Measurements from ENCODE around the gene PLA2G4E.

The PLA2G4E gene

GRCh38 chr15:42018306-42019224 is 2.3 kb downstream of the PLA2G4E start:
- no peak for DNase-seq (ENCODE audit: low spot score)

DNA sequence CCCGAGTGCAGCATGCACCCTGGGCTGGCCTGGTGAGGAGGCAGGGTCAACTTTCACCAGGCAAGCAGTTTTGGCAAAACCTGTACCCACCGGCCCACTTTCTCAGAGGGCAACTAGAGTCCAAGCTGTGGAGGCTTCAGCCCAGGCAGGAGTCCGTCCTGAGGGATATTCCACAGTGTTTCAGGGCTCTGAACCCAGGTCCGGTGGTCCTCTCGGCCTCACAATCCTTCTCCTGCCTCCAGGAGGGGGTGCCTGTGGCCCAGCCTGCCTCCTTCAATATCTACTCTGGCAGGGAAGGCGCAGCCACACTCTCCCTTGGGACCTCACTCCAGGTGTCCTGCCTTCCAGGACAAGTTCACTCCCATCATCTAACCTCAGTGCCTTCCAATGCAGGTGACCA is 3.9 kb downstream of the PLA2G4E start:
- no peak for DNase-seq (ENCODE audit: low spot score)

GRCh38 chr15:42014406-42014805 is 6.4 kb downstream of the PLA2G4E start:
- DNase-seq (ENCODE audit: low spot score), result no peak

- DNase-seq (ENCODE audit: low spot score), result no peak
Observed at GRCh38 chr15:42012928-42013482, 7.8 kb downstream of the PLA2G4E start.

DNA sequence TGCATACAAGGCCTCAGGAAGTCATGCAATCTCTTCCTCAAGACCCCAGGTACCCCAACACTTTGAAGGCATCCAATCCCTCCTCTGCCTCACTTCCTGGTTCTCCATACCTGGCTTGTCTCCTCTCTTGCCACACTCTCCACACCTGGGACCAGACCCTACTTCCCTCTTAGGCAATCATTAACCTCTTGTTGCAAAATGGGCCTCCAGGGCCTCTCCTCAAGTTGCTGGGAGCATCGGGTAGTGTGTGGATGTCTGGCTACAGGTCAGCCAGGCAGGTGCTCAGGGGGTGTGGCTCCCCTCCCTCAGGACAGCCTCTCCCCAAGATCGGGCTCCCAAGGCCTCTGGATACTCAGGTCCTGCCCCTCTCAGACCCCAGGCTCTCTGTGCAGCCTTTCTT is 8.6 kb downstream of the PLA2G4E start:
- DNase-seq (ENCODE audit: low spot score), result peak; percentile 69

GRCh38 chr15:42011074-42011473 is 9.8 kb downstream of the PLA2G4E start:
- peak; percentile 13 for DNase-seq (ENCODE audit: low spot score)

- DNase-seq (ENCODE audit: low spot score), result peak; percentile 92
Observed at GRCh38 chr15:42010434-42010833, 10.4 kb downstream of the PLA2G4E start.

GRCh38 chr15:42009474-42009873 is 11.4 kb downstream of the PLA2G4E start:
- no peak for DNase-seq (ENCODE audit: low spot score)

GRCh38 chr15:42009022-42009421 is 11.8 kb downstream of the PLA2G4E start:
- DNase-seq (ENCODE audit: low spot score), result no peak

- no peak for DNase-seq (ENCODE audit: low spot score)
Observed at GRCh38 chr15:42007386-42007785, 13.5 kb downstream of the PLA2G4E start.

- no peak for DNase-seq (ENCODE audit: low spot score)
Observed at GRCh38 chr15:42002333-42002732, 18.5 kb downstream of the PLA2G4E start.

GRCh38 chr15:42001236-42001635 is 19.6 kb downstream of the PLA2G4E start:
- DNase-seq (ENCODE audit: low spot score), result no peak

DNA sequence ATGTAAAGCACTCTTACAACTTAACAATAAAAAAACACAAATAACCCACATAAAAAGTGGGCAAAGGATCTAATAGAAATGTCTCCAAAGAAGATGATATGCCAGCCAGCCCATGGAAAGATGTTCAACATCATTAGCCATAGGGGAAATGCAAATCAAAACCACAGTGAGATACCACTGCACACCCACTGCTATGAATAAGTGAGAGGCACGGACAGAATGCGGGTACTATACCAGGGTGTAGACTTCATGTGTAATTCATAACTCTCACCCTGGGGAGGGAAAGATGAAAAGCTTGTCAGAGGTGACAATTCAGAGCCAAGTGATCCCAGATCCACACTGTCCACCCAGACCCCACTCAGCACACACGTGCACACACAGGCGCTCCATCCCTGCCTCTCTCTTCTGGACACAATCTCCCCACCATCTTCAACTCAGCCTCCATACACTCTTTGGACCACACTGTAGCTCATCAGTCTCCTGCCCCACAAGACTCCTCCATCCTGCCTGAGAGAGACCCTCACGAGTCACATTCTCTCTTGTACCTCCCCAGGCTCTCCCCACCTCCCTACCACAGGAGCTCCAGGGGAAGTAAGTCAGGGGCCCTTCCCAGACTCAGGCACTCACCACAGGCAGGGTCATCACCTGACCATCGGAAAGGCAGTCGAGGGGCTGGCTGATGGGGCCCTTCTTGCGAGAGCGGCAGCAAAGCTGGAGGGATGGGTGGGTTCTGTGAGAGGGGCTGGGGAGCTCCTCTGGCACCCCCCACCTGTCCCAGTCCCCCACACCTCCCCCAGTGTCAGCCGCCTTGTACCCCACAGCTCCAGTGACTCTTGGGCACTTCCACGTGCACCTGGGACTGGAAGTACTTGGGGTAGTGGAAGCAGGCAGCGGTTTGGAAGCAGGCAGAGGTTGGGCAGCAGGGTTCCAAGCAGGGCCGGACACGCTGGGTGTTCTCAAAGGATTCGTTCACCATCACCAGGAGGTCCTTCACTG is 21.3 kb downstream of the PLA2G4E start:
- DNase-seq (ENCODE audit: low spot score), result no peak

- no peak for DNase-seq (ENCODE audit: low spot score)
Observed at GRCh38 chr15:41997845-41998244, 23.0 kb downstream of the PLA2G4E start.

- no peak for DNase-seq (ENCODE audit: low spot score)
Observed at GRCh38 chr15:41996921-41997592, 23.8 kb downstream of the PLA2G4E start.

- no peak for DNase-seq (ENCODE audit: low spot score)
Observed at GRCh38 chr15:41996376-41996775, 24.5 kb downstream of the PLA2G4E start.

DNA sequence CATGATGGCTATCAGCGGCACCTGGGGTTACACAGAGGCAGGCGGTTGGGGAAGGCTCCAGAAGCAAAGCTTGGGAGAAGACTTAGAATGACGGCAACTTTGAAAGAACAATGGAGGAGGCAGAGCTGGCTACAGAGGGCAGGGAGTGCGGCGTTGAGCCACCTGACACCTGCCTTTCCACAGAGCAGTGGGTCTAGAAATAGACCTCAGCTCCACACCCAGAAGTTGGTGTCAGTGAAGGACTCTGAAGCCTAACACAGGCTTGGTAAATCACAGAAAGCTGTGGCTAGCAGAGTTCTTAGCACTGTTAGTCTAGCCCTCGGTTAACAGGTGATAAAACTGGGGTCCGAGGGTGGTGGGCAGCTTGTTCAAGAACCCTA is 25.4 kb downstream of the PLA2G4E start:
- DNase-seq (ENCODE audit: low spot score), result no peak

GRCh38 chr15:41994772-41995475 is 25.9 kb downstream of the PLA2G4E start:
- DNase-seq (ENCODE audit: low spot score), result no peak

DNA sequence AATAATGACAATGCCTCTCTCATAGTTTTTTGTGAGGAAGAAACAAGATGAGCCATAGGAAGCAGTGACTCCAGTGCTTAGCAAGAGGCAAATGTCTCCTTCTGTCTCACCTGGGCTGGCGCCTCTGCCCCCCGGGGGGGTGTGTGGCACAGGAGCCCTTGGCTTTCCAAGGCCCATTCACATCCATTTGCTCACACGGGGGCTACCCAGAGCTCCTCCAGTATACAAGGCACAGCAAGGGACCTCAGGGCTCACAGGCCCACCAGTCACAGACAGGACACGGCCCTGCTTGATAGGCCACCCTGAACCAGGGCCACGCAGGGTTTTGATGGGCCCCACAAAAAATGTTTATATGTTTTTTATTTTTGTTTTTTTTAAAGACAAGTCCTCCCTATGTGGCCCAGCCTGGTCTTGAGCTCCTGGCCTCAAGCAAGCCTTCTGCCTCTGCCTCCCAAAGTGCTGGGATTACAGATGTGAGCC is 26.6 kb downstream of the PLA2G4E start:
- DNase-seq (ENCODE audit: low spot score), result no peak

DNA sequence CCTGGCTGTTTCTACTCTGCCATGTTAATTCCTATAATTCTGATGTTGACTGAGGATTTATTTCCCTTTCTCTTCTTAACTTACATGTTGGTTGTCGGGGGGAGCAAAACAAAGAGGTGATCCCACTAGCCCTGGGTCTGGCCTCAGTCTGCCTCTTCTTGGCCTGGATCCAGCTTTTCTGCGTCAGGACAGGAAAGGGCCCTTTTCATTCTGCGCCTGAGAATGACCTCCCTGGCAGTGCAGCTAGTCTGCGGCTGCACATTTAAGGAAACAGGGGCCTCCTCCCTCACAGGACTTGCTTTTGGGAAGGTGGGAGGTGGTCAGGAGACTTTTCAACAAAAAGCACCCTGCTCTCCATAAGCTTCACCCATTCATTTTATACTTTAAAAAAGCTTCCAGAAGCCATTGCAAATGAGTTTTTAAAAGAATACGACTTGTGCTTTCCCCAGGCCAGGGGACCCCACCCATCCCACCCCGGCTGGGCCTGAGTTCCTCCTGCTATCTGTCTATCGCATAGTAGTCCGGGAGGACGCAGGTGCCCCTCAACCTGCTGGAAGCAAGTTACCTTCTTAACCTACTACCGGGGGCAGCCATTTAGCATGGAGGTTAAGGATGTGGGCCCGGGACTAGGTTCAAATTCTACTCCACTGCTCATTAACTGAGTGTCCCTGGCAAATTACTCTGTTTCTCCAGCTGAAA is 27.2 kb downstream of the PLA2G4E start:
- no peak for DNase-seq (ENCODE audit: low spot score)
